Right renal pelvis (tissue), 4 donors: ENCODE results near the gene SLC43A3. TPM values are rescaled to one million over a fixed set of nuclear protein-coding genes. Genes with fewer than 3 reads are reported as not detected.
"Not testable (repeated sequence)": the region's sequence is repeated elsewhere in the genome, so short reads cannot be mapped to it uniquely, and the experiment has no call there.

Source experiments
- DNase-seq, 4 donors: peaks; one replicate each; pipeline ENCODE4 v3.0.0-alpha.2; 2013; ENCODE audit warnings: low read depth in 4 of 4, low spot score in 3 of 4, missing footprints in 1 of 4
- polyA plus RNA-seq, 4 donors: library from polyadenylated mRNA; unstranded; fragments of 120-200 nt; gene quantifications; one replicate each; pipeline ENCODE4 v1.2.1, GENCODE V29; 2013; ENCODE audit not compliant: insufficient read length in 4 of 4

SLC43A3 gene
- polyA plus RNA-seq, 4 donors = 21.9 to 26.1 (median 22.5) TPM

DNA sequence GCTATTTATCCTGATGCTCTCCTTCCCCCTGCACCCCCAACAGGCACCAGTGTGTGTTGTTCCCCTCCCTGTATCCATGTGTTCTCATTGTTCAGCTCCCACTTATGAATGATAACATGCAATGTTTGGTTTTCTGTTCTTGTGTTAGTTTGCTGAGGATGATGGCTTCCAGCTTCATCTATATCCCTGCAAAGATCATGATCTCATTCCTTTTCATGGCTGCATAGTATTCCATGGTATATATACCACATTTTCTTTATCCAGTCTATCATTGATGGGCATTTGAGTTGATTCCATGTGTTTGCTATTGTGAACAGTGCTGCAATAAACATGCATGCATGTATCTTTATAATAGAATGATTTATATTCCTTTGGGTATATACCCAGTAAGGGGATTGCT lies 65.5 kb downstream of the SLC43A3 start:
- not testable (repeated sequence) for DNase-seq

DNA sequence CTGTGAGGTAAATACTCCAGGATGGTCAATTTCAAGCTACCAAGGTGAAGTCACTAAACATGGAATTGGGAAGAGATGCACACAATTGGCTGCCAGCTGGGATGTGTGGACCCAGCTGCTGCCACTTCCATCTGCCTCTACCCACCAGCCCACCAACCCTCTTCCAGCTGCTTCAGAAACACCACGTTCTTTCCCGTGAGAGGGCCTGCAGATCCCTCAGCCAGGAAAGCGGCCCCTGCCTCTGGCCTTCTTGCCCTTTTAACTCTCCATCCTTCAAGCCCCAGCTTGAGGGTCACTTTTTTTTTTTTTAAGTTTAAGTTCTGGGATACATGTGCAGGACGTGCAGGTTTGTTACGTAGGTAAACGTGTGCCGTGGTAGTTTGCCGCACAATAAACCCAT lies 65.9 kb downstream of the SLC43A3 start:
- no peak for DNase-seq

DNA sequence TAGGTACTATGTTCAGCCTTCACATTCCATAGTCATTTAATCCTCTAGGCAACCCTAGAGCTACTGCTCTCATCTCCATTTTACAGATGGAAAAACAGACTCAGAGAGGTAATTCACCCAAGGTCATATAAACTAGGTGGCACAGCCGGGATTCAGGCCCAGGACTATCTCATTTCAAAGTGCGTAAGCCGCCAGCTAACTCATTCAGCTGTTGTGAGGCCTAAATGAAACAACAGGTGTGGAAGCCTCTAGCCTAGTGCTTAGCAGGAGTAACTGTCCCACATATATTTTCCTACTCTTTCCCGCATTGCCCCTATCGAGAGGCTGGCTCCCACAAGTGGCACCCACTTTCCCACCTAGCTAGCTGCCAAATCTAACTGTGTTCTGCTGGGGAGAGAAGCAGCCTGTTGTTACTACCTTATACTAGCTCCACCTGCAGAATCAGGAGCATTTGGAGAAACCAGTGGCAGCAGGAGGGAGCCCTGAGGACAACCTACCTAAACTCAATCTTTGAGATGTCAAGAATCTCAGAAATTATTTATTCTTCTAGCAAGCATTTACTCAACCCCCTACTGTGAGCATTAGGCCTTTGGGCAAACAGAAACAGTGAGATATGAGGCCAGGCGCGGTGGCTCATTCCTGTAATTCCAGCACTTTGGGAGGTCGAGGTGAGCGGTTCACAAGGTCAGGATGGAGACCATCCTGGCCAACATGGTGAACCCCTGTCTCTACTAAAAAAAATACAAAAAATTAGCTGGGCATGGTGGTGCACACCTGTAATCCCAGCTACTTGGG lies 66.8 kb downstream of the SLC43A3 start:
- DNase-seq = no peak

DNA sequence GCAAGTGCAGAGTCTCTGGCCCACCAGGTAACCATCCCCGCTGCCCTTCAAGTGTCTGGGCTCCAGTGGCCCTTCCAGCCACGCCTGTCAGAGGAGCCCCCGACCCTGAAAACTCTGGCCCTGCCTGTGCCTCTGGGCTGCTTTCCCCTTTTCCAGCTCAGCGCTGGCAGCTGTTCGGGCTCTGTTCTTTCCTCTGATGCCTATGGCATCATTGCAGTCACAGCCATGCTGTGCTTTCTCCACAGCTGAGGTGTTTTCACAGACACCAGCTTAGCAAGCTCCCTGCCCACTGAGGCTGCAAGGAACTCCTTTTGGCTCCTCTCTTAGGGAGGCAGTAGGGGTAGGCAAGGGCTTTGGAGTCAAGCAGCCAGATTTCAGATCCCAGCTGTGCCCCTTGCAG lies 67.5 kb downstream of the SLC43A3 start:
- no peak for DNase-seq

DNA sequence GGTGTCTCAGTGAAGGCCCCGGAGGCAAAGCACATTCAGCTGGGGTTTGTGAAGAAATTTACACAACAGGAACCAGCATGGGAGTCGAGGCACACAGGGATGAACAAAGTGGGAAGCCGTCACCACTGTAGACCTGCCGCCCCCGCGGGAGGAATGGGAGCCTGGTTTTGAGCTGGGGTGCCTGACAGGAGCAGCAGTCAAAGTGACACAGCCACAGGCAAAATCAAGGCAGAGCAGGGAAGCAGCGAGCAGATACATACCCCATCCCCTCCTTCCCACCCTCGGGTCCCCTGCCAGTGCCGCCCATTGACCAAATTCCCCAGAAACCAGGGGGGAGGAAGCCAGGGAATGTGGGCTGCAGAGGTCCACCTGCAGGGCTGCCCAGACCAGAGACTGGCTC lies 67.9 kb downstream of the SLC43A3 start:
- no peak for DNase-seq

DNA sequence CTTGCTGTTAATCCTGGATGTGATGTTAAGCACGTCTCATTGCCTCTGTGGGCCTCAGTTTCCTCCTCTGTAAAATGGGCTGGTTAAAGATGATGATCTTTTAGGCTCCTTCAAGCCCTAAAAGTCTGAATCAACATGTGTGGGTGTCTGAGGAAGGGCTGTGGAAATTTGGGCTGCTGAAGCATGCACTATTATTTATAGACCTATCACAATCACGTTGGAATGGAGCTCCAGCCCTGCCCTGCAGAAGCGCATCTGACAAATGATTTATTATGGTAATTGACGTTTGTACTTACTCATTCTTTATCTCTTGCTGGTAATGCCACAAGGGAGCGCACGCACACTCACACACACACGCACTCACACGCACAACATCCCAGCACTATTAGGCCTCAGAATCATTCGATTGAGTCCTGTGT lies 68.4 kb downstream of the SLC43A3 start:
- DNase-seq = no peak

DNA sequence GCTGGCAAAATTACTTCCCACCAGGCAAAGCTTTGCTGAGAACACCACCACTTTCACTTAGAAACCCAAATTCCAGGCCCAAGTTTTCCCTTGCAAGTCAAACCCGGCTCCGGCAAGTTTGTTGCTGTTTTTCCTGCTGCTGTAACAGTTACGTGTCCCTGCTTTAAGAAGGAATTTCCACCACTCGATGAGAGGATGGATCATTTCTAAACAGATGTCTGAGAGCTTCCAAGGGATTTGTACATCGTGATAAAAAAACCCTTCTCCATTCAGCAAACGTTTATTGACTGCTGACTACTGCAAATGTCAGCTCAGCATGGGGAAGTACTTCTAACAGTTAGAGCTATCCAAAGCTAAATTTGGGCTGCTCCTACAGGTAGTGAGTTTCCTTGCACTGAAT lies 69.1 kb downstream of the SLC43A3 start:
- no peak for DNase-seq

DNA sequence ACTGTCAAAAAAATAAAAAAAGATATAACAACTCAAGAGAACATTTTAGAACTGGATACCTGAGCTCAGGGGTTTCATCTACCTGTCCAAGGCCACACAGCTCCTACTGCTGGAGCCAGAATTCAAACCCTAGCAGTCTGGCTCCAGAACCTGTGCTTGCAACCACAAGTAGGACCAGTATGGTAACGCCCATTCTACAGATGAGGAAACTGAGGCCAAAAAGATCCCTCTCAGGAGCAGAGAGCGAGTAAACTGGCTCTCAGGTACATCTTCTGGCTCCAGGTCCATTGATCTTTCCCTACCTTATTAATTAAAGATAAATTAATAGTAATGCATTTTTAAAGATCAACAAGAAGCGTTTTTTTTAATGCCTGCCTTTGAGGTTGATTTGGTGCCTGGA lies 69.6 kb downstream of the SLC43A3 start:
- no peak for DNase-seq

Other genes with a start within 250 kb of the SLC43A3 start
- gene LRRC55, start 245.2 kb downstream of the SLC43A3 start, polyA plus RNA-seq = 1 to 10 TPM; 6.4 to 6.6 (median 6.4) TPM
- gene APLNR, start 189.9 kb downstream of the SLC43A3 start, polyA plus RNA-seq = 100 to 1,000 TPM in 2 of 4 donors, 10 to 100 TPM in 2; 93.9 to 111 (median 102) TPM
- gene TNKS1BP1, start 102.2 kb downstream of the SLC43A3 start, polyA plus RNA-seq = 10 to 100 TPM; 63.9 to 69.6 (median 64.7) TPM
- gene SSRP1, start 91.2 kb downstream of the SLC43A3 start, polyA plus RNA-seq = 100 to 1,000 TPM; 166 to 176 (median 173) TPM
- 1 to 10 TPM in 1 of 4 donors, under 1 TPM in 3; 0.42 to 1.5 (median 0.64) TPM for gene P2RX3, start 88.8 kb downstream of the SLC43A3 start, polyA plus RNA-seq
- gene PRG3, start 46.0 kb downstream of the SLC43A3 start, polyA plus RNA-seq = under 1 TPM in 3 of 4 donors, not detected in 1; 0.22 to 0.94 (median 0.66) TPM
- gene PRG2, start 36.5 kb downstream of the SLC43A3 start, polyA plus RNA-seq = 1 to 10 TPM in 2 of 4 donors, under 1 TPM in 2; 0.62 to 2.4 (median 1.3) TPM
- 1 to 10 TPM; 2.8 to 4.3 (median 3.2) TPM for gene RTN4RL2, start 33.4 kb upstream of the SLC43A3 start, polyA plus RNA-seq
- gene SLC43A1, start 88.6 kb upstream of the SLC43A3 start, polyA plus RNA-seq = 1 to 10 TPM; 5.4 to 6.6 (median 5.9) TPM
- gene TIMM10, start 103.6 kb upstream of the SLC43A3 start, polyA plus RNA-seq = 10 to 100 TPM; 43.8 to 56.6 (median 49.4) TPM
- under 1 TPM; 0.10 to 0.45 (median 0.23) TPM for gene SMTNL1, start 110.5 kb upstream of the SLC43A3 start, polyA plus RNA-seq
- gene UBE2L6, start 140.6 kb upstream of the SLC43A3 start, polyA plus RNA-seq = 10 to 100 TPM; 38.4 to 41.1 (median 39.5) TPM
- 100 to 1,000 TPM; 157 to 178 (median 171) TPM for gene SERPING1, start 170.6 kb upstream of the SLC43A3 start, polyA plus RNA-seq
- gene YPEL4, start 222.8 kb upstream of the SLC43A3 start, polyA plus RNA-seq = 1 to 10 TPM; 1.5 to 2.5 (median 1.8) TPM
- 10 to 100 TPM; 14.6 to 17.1 (median 15.1) TPM for gene CLP1, start 230.6 kb upstream of the SLC43A3 start, polyA plus RNA-seq
- 10 to 100 TPM; 54.9 to 58.4 (median 55.8) TPM for gene ZDHHC5, start 241.0 kb upstream of the SLC43A3 start, polyA plus RNA-seq